Amygdala (tissue), 56 donors: ENCODE data around the gene COLEC12.

Experiments
- DNase-seq, 56 donors: peaks; one replicate each; lab custom pipeline; 2025; lab: John Stamatoyannopoulos, UW

The COLEC12 gene

DNA sequence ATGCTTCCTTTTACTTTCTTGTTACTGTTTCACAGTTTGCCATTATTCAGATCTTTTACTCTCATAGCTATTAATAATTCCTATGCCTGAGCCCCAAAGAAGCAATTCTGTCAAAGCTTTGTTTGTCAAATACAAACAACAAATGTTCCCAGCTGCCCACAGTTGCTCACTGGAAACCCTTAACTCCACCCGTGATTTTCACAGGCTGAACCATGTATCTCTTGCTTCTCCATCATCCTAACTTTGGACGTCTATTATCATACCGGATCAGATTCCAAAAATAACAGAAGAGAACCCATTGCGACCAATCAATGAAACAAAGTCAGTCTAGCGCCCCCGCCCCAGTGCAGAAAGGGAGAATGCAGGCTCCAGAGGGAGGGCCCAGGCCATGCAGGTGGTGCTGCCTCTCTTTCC is 24.2 kb downstream of the COLEC12 start:
- peak in 1 of 56 donors; percentile 14 for DNase-seq

DNA sequence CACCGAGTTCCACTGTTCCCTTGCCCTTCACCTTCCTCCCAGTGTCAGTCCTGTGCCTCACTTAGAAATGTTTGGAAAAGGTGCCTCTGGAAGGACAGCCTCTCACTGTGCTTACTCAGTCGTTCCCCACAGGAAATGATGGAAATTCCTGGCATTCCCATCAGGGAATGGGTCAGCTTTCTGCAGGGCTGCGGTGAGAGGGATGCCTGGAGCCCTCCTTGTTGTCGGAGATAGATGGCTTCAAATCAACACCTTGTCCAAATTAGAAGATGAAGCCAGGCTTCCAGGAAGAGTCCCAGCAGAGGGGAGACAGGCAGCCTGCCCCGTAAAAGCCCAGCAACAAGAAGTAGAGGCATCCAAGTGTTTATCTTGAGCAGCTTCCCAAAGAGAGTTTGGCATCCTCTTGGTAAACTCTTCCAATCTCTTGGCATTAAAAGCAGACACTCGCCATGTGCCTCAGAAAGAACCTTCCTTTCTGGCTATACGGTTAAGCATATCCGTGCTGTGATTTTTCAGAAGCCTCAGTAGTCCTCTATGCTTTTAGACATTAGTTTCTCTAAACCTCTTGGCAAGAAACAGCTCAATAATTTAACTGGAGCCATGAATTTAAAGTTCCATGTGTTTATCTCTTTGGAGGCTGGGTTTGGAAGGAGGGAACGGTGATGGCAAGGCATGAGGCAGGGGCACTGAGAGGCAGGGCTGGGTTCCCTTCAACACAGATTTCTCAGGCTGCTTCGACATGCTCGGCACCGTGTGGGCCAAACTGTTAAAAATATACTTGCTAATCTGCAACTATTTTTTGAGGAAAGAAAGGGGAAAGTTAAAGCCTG is 25.1 kb downstream of the COLEC12 start:
- no peak for DNase-seq

DNA sequence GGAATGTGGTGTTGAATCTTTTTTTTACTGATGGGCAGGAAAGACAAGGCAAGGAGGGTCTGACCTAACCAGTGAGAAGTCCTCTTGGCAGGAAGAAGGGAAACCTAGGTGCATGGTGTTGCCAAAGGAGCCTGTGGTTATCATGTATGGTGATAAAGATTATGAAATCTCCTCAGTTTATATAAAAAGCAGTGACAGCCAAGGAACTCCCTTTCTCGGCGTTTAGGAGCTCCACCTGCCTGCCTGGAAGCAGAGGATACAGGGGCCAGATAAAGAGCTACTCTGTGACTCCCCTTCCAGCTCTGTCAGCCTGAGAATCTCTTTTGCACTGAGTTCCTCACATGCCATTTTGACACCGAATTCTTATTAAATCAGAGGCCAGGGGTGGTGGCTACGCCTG is 26.1 kb downstream of the COLEC12 start:
- no peak for DNase-seq

DNA sequence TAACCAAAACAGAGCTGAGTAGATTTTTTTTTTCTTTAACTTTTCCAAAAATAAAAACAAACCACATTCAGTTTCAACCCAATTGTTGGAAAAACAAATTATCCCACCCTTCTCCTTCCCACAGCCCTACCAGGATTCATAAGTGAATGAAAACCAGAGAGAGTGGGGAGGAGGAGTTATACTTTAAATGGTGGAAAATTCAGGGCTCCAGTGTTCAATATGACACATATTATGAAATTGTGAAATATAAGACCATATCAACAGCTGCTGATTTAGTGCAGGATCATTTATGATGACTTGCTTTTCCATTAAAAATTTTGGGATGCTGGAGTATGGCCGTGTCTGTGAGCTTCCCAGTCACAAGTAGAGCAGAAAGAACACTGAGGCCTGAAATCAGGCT is 26.7 kb downstream of the COLEC12 start:
- no peak for DNase-seq

DNA sequence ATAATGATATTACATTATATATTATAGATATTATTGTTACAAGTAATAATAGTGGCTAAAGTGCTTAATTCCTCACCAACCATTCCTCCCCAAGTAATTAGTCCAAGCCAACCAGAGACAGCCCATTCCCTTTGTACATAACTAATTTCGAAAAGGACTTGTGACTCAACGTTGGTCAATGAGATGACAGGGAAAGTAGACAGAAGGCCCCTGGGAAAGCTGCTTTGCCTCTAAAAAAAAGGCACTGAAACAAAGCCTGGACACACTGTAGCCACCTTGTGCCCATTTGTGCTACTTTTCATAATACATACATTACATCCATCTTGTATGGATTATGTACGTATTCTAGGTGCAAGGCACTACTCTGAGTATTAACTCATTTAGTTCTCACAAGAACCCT is 28.8 kb downstream of the COLEC12 start:
- no peak for DNase-seq

DNA sequence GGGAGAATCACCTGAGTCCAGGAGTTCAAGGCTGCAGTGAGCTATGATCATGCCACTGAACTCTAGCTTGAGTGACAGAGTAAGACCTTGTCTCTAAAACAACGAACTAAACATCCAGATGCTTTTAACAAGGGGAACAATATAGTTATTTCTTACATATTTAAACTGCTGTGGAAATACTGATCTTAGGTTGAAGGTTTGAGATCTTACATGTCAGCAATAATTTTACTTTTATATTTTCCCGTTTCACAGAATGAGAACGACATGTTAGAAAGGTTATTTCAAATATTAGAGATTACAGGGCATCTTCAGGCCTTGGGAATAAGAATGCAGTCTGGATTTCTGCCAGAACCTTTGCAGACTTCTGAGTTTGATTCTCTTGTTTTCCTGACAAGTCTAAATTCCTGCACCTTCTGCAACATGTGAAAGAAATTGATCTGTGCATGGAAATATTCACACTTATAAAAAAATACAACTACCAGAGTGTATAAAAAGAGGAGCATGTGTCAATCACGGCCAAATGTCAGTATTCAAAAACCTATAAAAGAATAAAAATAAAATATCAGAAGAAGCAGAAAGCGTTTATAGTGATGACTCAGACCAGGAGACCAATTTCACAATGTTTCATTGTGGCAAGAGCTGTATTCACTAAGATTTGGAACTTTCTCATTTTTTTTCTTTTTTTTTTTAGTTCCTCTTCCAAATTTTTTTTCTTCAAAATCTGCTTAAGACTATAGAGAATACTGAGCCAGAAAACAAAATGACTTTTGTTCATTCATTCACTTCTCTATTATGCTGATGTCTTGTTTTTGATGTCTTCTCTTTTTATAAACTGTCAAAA is 29.6 kb downstream of the COLEC12 start:
- no peak for DNase-seq

DNA sequence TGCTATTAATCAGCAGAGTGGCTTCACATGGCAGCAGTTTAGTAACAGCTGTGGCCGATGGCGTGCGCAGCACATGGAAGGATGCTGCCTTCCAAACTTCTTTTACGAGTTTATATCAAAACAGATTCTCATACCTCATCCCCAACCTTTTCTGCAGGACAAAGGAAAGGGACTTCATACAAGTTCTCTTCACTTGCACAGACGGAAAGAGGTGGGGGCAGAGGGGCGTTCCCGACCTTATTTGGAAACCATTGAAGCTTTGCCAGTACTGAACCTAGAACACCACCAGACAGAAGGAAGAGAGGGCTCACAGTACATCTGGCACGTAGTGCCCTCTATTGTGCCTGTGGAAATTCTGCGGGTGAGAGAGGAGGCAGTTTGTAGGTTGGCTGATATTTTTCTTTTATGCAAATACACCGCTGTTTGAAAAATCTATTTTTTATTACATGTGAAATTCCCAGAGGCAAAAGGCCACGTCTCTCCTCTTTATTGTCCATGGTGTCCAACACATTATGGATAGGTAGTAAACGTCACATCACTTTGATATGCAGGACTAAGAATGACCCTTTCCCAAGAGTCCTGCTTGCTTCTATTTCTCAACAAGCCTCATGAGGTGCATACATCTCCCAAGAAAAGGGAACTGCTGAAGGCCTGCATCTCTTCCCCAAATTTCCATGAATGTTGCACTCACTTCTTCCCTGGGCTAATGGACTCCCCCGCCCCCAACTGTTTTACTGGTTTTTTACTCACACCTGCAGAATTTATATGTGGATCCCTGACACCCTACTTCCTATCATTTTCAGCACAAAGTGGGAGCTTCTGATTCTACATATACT is 31.3 kb downstream of the COLEC12 start:
- no peak for DNase-seq

DNA sequence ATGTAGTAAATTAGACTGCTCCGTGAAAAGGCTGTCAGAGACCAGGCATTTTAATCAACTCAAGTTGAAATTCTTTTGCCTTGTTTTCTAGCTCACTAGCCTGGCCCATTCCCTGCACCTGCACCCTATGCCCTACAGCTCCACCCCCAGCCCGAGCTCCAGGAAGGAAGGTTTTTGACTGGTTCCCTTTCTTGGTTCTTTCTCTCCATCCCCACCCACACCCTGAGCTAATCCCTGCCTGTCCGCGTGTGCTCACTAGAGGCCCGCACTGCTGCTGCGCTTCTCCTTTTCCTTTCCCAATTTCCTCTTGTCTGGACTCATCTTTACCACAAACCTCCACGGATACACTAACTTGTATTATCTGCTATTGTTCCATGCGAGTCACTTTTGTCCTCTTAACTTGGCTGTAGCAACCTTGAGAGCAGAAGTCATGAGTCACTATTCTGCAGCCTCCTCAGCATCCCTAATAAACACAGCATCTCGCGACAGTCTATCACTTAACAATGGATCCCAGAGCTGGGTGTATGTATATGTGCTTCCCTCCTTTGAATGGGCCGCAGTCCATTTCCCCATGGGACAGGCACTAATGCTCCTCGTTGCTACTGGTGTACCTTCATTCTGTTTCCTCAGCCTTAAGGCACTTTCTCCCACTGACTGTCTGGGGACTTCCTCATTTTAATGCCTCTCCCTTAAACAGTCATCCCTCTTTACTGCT is 36.5 kb downstream of the COLEC12 start:
- DNase-seq: no peak

DNA sequence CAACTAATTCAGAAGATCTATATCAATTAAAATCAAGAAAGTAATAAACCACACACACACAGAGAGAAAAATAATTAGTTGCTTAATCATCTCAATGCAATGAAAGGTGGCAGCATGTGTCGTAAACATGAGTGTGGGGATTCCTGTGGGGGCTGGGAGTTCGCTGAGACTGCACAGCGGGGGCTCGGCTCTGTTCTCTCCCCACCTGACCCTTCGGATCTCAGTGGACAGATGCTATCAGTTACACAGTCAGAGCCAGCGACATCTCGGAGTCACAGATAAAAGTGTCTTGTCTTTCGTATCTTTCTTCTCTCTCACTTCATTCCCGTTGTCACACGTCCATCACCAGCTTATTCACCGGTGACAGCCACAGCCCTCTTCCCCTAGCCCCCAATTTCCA is 37.1 kb downstream of the COLEC12 start:
- DNase-seq: no peak

DNA sequence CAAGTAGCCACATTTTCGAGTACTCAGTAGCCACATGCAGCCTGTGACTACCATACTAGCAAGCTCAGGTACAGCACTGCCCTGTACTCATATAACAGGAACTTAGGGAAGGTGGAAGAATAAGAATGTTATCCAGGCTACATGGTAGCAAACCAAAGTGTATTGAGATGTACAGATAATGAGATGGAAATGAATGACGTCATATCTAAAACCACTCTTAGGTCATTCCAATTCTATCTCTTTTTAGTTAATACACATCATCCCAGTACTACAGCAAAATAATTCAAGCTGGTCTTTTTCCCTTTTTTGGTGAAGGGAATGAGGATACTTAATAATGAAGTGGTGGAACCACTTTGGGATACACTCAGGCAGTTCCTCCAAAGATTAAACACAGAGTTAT is 38.7 kb downstream of the COLEC12 start:
- DNase-seq: no peak

DNA sequence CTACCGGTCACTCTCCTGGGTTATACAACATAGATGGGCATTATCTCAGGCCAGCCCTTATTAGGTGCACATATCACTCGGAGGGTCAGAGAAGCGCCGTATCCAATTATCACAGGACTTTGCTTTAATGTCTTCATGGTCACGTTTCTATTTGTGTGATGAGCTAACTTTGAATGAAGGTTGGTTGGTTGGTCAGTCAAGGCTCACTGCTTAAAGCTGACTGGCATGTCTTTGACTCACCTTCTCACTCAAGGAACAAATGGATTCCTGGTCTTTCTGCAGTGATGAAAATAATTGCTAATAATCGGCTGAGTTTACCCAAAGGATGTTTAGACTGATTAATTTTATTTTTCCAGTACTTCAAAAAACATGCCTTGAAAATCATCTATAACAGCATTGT is 39.7 kb downstream of the COLEC12 start:
- no peak for DNase-seq

DNA sequence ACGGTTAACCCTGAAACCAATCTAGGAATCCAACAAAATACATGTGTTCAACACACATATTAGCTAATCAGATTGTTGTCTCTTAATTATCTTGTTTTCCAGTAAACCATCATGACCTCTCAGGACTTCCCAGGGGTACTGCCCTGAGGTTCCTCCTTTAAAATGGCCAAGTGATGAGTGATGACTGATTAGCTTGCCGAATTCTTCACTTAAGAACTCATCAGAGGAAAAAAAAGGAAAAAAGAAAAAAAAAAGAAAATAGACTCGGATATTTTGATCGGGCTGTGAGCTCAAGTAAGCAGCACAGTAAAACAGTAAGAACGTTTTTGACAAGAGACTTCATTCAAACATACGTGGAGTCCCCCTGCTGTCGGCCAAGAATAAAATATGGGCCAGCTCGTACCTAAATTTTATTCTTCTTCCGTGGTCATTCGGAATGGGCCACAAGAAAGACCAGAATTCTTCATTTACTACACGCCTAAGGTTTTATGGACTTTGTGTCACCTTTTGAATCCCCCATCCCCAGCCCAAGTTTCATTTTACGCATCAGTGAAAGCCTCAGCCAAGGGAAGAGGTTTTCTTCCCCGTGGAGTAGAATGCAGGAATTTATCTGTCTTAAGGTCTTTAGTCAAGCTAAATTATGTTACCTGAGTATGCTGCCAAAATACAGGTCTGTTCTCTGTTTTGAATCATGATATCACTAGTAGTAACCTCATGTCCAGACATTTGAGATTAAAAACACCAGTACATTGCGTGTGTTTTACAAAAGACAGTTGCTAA is 40.5 kb downstream of the COLEC12 start:
- DNase-seq: no peak

DNA sequence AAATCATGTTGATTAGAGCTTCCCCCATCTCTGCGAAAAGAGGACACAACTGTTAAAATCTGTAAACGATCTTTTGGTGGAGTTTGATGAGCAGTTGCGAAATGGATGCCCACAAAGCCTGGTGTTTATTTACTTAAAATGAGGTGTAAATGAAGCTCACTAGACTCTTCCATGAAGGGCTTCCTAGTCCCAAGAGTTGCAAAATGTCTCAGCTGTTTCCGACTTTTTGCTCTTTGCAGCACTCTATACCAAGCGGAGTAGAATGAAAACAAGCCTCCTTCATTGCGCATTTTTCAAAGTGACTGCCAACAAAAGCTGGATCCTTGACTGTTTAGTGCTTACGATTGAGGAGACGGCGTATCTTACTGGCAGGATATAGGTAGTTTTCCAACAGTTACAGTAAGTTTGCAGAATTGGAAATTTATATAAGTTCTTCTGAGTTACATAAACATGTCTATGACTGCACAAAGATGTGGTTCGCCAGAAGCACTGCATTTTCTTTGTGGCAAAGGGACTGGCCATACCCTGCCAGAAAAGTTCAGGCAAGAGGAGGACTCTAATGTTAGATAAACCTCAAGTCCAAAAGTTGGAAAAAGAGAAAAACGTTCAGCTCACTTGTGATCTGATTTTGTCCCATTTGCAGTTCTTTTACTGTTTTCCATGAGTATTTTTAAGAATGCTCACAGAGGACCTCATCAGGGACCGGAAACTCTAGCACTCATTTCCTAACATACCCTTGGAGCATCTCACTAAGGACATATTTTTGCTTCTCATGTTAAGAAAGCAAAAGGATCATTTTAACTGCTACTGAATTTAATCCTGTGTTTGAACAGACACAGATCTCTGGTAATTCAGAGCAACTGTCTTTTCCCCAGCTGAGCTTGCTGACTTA is 42.7 kb downstream of the COLEC12 start:
- no peak for DNase-seq

DNA sequence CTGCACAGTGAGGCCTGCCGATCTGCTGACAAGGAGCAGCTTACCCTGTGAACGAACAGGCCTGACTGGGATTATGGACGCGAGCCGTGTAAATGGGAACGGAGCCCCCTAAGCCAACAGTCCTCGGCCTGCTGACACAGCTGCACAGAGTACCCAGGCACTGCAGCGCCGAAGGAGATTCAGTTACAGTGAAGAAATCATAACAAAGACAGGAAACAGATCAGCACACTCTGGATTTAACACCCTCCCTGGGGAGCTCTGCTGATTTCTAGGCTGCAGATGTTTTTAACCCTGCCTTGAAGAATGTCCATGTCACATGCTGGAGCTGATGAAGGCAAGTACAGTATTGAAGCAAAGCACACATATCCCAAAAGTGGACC is 43.4 kb downstream of the COLEC12 start:
- DNase-seq: no peak

DNA sequence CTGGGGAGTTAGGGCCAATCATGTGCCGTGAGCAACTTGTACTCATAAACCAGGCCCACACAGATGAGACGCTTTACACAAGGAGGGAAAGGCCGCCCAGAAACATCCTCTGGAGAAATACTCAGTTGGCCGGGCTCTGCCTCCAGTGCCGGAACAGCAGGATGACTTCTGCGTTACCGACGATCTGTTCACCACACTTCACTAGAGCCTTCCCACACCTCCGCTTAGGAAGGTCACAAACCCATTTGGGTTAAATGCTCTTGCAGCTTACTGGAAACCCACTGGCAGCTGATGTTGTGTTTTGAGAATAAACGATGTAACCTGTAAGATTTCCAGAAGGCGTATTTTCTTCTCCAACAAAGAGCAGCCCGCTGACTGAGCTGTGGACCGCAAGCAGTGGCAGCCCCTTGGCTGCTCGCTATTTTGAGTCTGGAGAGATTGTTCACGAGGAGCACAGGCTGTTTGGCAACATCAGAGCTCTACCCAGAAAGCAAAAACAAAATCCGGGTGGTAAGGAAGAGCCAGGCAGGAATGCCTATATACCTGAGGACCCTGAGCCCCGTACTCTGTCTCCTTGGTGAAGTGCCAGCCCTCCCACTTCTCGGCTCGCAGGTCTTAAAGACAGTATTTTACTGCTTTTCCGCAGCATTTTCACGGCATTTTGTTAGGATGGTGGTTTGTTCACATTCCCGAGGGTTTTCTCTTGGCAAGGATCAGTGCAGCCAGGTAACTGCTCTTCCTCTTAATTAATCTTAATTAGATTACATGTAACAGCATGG is 44.0 kb downstream of the COLEC12 start:
- peak in 2 of 56 donors; percentile 37 to 66 for DNase-seq

DNA sequence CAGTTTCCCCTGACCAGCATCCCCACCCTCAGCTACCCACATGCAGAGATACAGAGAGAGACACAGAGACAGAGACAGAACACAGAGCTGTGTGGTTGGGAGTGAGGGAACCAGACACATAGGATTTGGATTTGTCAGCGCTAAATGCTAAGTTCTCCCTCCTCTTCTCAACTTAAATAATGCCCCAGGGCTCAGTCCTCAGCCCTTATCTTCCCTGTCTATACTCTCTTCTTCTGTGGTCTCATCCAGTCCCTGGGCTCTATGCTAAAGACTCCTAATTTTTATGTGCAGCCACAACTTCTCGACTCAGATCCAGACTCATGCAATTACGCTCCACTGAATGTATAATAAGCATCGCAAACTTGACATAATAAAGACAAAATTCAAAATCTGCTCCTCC is 47.1 kb downstream of the COLEC12 start:
- no peak for DNase-seq

DNA sequence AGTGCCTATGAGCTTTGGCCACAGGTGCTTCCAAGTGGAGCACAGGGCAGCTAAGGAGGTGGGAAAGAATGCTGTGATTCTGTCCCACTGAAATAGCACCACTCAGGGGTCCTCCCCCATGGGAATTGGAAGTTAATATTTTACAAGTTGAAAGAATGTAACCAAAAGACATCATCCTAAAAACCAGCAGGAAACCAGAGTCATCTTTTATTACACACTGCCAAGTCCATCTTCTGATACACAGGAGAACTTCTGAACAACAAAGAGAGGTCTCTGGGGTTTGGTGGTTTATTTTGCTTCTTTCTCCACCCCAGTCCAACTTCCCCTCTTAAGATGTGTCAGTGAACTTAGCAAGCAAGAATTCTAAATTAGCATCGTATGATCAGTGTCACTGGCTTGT is 47.7 kb downstream of the COLEC12 start:
- DNase-seq: no peak

DNA sequence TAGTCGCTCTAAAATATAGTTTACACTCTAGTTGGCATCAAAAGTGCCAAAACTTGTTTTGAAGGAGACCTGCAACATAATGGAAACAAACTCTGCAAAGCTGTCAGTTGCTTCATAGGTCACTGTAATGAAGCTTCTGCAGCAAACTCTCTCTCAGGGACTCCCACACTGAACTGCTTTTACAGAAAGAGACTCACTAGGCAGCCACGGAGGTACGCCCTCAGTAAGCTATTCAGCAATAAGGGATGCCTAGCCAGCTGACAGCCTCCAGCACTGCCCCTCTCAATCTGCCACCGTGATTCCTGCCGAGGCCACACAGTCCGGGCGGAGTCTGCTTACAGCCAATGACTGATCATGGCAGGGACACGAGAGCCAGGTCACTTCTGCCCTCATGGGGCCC is 51.1 kb downstream of the COLEC12 start:
- peak in 9 of 56 donors; percentile 5 to 34 (median 12) for DNase-seq
